ENCODE measurements around the gene RHOBTB1.

The RHOBTB1 gene

DNA sequence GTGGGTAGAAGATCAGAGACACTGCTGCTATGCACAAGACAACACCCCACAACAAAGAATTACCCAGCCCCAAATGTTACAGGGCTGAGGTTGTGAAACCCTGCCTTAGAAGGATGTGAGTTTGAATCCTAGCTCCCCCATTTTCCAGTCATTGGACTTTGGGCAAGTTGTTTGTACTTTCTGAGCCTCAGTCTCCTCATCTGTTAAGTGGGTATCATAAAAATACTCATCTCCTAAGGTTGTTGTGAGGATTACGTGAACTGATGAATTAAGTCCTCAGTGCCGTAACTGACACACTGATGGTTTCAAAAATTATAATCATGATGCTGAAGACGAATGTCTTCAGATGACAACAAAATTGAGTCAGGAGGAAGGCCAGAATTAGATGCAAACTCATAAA lies 30.3 kb downstream of the RHOBTB1 start:
- TF ChIP-seq, protein P1, sequence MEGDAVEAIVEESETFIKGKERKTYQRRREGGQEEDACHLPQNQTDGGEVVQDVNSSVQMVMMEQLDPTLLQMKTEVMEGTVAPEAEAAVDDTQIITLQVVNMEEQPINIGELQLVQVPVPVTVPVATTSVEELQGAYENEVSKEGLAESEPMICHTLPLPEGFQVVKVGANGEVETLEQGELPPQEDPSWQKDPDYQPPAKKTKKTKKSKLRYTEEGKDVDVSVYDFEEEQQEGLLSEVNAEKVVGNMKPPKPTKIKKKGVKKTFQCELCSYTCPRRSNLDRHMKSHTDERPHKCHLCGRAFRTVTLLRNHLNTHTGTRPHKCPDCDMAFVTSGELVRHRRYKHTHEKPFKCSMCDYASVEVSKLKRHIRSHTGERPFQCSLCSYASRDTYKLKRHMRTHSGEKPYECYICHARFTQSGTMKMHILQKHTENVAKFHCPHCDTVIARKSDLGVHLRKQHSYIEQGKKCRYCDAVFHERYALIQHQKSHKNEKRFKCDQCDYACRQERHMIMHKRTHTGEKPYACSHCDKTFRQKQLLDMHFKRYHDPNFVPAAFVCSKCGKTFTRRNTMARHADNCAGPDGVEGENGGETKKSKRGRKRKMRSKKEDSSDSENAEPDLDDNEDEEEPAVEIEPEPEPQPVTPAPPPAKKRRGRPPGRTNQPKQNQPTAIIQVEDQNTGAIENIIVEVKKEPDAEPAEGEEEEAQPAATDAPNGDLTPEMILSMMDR (IDR thresholded peaks at IDR 0.05), result no peak
- Histone ChIP-seq H3K27me3 (no peaks in the 10 kb centered on the region), H3K4me3 (no peak overlapping the region), H3K4me1 (peaks cover 0 to 60% (median 33%) of the 10 kb centered on the region in 4 donors), H3K36me3 (no peaks in the 10 kb centered on the region), H3K9me3 (no peaks in the 10 kb centered on the region), H3K27ac (peak overlapping the region; percentile 6 to 32)
- DNase-seq, result no peak
- intact Hi-C loops (cut with DNase I; ENCODE audit: low total_unique reads), result no loop called here

GRCh38 chr10:60913071-60913470 lies 30.9 kb downstream of the RHOBTB1 start:
- no peak for DNase-seq
- no peaks in the 10 kb centered on the region for H3K9me3 ChIP-seq
- intact Hi-C loops (cut with DNase I; ENCODE audit: low total_unique reads), result no loop called here
- H3K27ac ChIP-seq, result peak overlapping the region in 1 of 2 donors; percentile 70
- no peaks in the 10 kb centered on the region for H3K27me3 ChIP-seq
- TF ChIP-seq, protein P1 (IDR thresholded peaks at IDR 0.05), result no peak
- no peaks in the 10 kb centered on the region for H3K36me3 ChIP-seq
- H3K4me3 ChIP-seq, result no peak overlapping the region
- peaks cover 0 to 60% (median 33%) of the 10 kb centered on the region in 4 donors for H3K4me1 ChIP-seq

- Histone ChIP-seq H3K9me3 (no peaks in the 10 kb centered on the region), H3K27me3 (no peaks in the 10 kb centered on the region), H3K36me3 (no peaks in the 10 kb centered on the region), H3K4me1 (peaks cover 0 to 65% (median 33%) of the 10 kb centered on the region in 4 donors), H3K27ac (peak overlapping the region; percentile 65 to 70), H3K4me3 (no peak overlapping the region)
- DNase-seq, result no peak
- TF ChIP-seq, protein P1 (IDR thresholded peaks at IDR 0.05), result no peak
- intact Hi-C loops (cut with DNase I; ENCODE audit: low total_unique reads), result no loop called here
These were observed 32.3 kb downstream of the RHOBTB1 start for GRCh38 chr10:60911715-60912114.

GRCh38 chr10:60911216-60911615 lies 32.8 kb downstream of the RHOBTB1 start:
- Histone ChIP-seq H3K36me3 (no peaks in the 10 kb centered on the region), H3K4me1 (peaks cover 0 to 69% (median 33%) of the 10 kb centered on the region in 4 donors), H3K27me3 (no peaks in the 10 kb centered on the region), H3K4me3 (peak overlapping the region in 1 of 2 donors; percentile 5), H3K27ac (peak overlapping the region; percentile 65 to 70), H3K9me3 (no peaks in the 10 kb centered on the region)
- TF ChIP-seq, protein P1 (IDR thresholded peaks at IDR 0.05), result no peak
- intact Hi-C loops (cut with DNase I; ENCODE audit: low total_unique reads), result no loop called here
- DNase-seq, result no peak

- Histone ChIP-seq H3K27ac (peak overlapping the region; percentile 65 to 70), H3K27me3 (no peaks in the 10 kb centered on the region), H3K4me3 (peak overlapping the region in 1 of 2 donors; percentile 23), H3K9me3 (no peaks in the 10 kb centered on the region), H3K36me3 (no peaks in the 10 kb centered on the region), H3K4me1 (peaks cover 0 to 74% (median 33%) of the 10 kb centered on the region in 4 donors)
- intact Hi-C loops (cut with DNase I; ENCODE audit: low total_unique reads), result no loop called here
- TF ChIP-seq, protein P1 (IDR thresholded peaks at IDR 0.05), result no peak
- peak; percentile 67 to 69 for DNase-seq
These were observed 33.4 kb downstream of the RHOBTB1 start for GRCh38 chr10:60910543-60910942.

- H3K27me3 ChIP-seq, result no peaks in the 10 kb centered on the region
- H3K4me3 ChIP-seq, result no peak overlapping the region
- no peaks in the 10 kb centered on the region for H3K9me3 ChIP-seq
- TF ChIP-seq, protein P1 (IDR thresholded peaks at IDR 0.05), result no peak
- H3K36me3 ChIP-seq, result no peaks in the 10 kb centered on the region
- no peak overlapping the region for H3K27ac ChIP-seq
- H3K4me1 ChIP-seq, result peaks cover 0 to 65% (median 20%) of the 10 kb centered on the region in 4 donors
- no peak for DNase-seq
- intact Hi-C loops (cut with DNase I; ENCODE audit: low total_unique reads), result loop anchor here (5.0 kb wide), 1 partner anchor 33 kb away; the partner anchor contains the start of gene RHOBTB1
These were observed 35.1 kb downstream of the RHOBTB1 start for GRCh38 chr10:60908896-60909295.

All from tibial artery (tissue), 4 donors.